GM21447 (cell line): ENCODE measurements around the gene KRT39.

Experiments
- ATAC-seq: cut with Tn5 transposase; IDR thresholded peaks from one replicate; pipeline ENCODE4 v1.9.1; 2021; ENCODE audit not compliant: unreplicated experiment

KRT39 gene

GRCh38 chr17:40981115-40981514 is 14.4 kb upstream of the KRT39 start:
- no peak for ATAC-seq

DNA sequence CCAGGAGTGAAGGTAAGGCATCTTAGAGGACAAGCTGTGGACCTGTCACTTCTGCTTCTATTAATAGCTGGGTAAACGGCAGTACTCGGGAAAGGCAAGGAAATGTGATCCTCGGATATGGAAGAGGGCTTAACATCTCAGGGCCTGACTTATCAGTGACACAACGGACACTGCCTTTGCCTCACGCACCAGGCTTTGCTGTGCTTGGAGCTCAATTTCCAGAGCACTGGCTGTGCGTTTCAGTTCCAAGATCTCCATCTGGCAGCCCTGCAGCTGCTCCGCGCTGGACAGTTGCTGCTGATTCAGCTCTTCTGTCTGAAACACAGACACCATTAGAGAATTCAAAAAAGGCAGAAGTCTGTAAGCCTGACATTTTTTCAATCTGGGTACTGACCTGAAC is 13.8 kb upstream of the KRT39 start:
- no peak for ATAC-seq

GRCh38 chr17:40980117-40980516 is 13.4 kb upstream of the KRT39 start:
- ATAC-seq: no peak

DNA sequence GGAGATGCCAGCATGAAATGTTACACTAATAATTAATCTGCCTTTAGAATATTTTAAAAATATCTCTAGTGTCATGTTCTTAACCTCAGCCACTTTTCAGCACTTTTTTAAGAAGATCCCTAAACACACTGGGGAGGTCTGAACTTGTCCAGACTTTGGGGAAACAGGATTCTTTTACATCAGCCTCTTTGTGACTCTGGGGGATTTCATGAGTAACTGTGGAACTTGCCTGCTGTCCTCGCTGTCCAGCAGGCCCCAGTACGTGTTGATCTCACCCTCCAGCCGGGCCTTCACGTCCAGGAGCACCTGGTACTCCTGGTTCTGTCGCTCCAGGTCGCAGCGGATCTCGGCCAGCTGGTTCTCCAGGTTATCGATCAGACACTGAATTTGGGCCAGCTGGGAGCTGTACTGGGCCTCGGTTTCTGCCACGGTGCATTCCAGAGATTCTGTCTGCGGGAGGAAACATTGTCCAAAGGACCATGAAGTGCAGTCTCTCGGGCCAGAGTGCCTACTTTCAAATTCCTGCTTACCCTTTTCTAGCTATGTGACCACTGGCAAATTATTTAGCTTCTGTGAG is 11.9 kb upstream of the KRT39 start:
- ATAC-seq: no peak

DNA sequence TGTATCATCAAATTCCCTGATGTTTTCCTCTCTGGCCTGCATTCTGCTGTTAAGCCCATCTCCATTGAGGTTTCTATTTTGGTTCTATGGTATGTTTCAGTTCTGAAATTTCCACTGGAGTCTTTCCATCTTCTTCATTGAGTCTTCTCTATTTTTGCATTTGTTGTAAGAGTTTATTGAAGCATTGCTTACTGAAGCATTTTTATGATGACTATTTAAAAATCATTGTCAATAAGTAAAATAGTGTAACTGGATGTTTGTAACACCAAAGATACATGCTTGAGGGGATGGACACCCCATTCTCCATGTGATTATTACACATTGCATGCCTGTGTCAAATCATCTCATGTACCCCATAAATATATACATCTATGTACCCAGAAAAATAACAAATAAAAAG is 8.8 kb upstream of the KRT39 start:
- ATAC-seq: no peak

DNA sequence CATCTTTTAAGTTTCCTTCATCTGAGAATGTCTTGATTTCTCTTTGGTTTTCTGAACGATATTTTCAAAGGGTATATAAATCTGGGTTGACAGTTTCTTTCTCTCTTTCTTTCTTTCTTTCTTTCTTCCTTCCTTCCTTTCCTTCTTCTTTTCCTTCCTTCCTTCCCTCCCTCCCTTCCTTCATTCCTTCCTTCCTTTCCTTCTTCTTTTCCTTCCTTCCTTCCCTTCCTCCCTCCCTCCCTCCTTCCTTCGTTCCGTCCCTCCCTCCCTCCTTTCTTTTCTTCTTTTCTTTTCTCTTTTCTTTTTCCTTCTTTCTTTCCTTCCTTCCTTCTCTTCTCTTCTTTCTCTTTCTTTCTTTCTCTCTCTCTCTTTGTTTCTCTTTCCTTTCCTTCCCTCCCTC is 7.6 kb upstream of the KRT39 start:
- no peak for ATAC-seq

DNA sequence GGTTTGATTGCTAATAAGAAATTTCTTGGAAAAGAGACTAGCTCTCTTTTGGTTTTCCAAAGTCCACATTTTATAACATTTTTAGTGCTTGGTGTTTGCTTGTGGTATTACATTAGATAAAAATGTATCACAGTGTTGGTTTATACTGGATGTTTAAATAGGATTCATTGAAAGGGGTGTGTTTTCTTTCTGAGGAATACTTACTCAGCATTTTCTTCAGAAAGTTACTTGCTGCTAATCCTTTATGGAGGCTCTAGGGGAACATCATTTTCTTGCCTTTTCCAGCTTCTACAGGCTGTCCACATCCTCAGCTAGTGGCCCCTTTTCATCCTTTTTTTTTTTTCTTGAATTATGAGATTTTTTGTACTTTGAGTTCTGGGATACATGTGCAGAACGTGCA is 834 bp upstream of the KRT39 start:
- no peak for ATAC-seq

- no peak for ATAC-seq
Observed at GRCh38 chr17:40963838-40964237, 2.9 kb downstream of the KRT39 start.

GRCh38 chr17:40962059-40962561 is 4.6 kb downstream of the KRT39 start:
- no peak for ATAC-seq

GRCh38 chr17:40961591-40961990 is 5.2 kb downstream of the KRT39 start:
- no peak for ATAC-seq

DNA sequence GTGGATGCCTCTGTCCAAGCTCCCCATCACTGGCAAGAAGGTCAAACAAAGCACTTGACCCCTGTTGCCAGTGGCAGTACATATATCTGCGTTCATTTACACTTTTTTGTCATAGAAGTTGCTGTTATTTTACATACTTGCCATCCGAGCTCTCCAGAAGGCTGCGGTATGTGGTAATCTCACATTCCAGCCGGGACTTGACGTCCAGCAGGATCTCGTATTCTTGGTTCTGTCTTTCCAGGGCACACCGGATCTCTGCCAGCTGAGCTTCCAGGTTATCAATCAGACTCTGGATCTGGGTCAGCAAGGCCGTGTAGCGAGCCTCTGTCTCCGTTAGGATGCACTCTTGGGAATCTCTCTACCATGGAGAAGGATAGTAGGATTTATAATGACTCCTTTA is 6.6 kb downstream of the KRT39 start:
- no peak for ATAC-seq

DNA sequence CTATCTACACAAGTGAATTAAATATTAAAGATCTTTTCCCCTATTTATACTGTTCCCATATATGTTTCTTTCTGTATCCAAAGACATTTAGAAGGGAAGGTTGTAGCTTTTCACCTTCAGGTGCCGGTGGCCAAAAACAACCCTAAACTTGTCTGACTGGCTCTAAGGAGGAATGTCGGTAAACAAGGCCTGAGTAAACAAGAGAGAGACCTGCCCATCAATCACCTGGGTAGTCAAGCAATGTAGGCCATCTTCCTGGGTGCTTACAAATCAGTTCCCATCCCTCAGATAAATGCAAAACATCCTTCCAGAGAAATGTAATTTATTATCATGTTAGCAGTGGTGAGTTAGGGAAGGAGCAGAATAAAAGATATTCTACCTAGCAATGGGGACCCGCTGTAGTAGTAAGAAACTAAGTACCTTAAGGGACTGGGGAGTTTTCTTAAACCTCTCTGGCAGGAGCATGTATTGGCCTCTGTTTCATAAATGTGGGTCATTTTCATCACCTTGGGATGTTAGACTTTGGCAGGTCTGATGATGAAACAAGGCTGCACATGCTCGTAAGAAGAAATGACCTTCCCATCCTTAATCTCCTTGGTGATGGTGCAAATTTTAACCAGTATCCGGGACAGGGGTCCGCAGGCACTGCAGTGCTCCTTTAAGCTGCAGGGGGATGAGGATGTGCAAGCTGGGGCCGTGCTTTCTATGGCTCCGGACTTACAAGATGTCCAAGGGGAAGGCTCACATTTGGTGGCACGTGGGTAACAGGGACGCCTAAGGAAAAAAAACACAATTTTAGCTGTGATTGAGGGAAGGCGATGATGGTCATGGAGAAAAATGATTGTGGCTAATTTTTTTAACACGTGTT is 8.4 kb downstream of the KRT39 start:
- no peak for ATAC-seq

DNA sequence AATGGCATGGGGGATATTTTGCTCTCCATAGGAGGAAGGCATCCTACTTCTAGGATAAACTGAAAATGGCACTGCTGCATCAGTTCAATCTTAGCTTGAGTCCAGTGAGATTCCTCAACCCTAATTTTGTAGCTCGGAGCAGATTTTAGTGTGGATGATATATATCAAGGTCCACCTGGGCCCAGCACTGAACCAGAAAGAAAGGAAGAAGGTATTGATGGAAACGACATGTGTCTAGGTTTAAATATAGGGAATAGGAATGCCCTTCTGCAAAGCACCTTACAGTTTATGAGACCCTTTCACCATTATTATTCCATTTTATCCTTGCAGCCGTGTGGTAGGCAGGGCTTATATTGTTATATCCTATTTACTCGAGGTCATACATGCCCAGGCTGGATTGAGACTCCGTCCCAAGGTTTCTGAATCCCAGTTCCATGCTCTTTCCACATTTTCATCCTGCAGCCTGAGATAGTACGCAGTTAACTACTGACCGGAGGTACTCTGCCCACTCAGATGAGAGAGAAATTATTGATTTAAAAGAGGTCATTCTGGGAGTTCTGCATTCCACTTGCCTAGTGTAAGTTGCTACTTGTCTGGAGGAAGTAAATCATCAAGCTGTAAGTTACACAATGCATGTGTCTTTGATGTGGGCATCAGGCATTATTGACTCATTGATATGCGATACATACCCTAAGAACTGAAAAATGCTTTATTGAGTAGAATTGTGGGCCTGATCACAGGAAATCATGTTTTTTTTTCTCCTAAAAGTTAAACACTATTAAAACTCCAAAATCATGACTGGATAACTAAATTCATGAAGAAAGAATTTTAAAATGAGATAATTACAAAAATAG is 10.1 kb downstream of the KRT39 start:
- ATAC-seq: no peak

DNA sequence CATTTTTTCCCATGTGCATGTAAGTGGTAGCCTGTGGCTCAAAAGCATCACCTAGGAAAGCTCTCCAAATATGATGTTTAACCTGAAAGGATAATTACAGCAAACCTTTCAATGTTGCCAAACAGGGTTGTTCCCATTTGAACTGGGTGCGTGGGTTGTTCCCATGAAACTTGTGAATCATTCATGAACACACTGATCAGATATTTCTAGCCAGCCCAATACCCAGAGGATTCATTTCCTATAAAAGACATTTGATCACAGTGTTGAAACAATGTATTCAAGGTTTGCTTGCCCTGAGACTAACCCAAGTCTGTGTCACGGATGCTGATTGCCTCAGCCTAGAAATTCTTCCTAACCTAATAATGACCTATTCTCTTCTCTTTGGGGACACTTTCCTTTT is 12.9 kb downstream of the KRT39 start:
- ATAC-seq: no peak

GRCh38 chr17:40952661-40953060 is 14.1 kb downstream of the KRT39 start:
- ATAC-seq: no peak

DNA sequence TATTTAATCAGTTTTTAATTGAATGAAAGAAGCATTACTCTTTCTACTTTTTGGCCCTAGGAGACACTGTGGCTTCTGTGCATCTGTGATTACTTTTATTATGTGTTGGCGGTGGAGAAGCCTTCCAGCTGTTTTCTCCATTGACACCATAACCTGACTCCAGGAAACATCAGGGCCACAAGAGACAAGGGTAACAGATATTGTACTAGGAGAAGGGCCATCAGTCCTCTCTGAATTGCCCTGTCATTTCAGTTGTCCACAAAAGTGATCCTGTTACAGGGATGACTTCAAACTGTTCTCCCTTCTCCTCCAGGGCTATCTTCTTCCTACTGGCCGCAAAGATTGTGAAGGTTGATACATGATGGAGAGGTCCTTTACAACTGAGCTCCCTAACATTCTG is 14.6 kb downstream of the KRT39 start:
- ATAC-seq: no peak

GRCh38 chr17:40951011-40951622 is 15.6 kb downstream of the KRT39 start:
- no peak for ATAC-seq

- no peak for ATAC-seq
Observed at GRCh38 chr17:40950176-40950575, 16.6 kb downstream of the KRT39 start.

DNA sequence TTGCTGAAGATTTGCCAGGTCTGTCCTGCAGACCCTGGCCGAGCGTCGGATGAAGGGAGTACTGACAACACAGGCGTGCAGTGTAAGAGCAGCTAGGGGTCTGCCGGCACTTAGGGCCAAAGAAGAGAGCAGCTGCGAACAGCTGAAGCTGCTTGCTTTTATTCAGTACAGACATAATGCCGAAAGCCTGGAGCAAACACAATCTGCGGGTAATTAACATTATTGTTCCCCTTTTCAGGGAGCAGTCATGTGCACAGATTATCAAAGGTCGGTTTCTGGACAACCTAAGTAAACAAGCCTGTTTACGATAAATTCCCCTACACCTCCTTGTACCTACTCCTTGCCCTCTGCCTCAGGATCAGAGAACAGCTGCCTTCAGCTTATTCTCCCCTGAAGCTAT is 17.3 kb downstream of the KRT39 start:
- ATAC-seq: no peak

GRCh38 chr17:40947929-40948328 is 18.8 kb downstream of the KRT39 start:
- no peak for ATAC-seq

GRCh38 chr17:40945414-40945813 is 21.3 kb downstream of the KRT39 start:
- ATAC-seq: no peak
